Stimulated activated CD4-positive, alpha-beta T cell treated with anti-CD3 and anti-CD28 coated beads, Interleukin-4, amount 100 ng/mL, for 1 hour (primary cell): ENCODE measurements around the gene GGCX.
"Not testable (repeated sequence)": the region's sequence is repeated elsewhere in the genome, so short reads cannot be mapped to it uniquely, and the experiment has no call there.

Experiments
- DNase-seq: peaks from one replicate; pipeline ENCODE4 v3.0.0-alpha.2; 2020

GGCX gene

GRCh38 chr2:85560812-85561279, 447 bp downstream of the GGCX start:
- no peak for DNase-seq

GRCh38 chr2:85560403-85560726, 928 bp downstream of the GGCX start:
- DNase-seq, result not testable (repeated sequence)

- DNase-seq, result no peak
These were observed 3.1 kb downstream of the GGCX start for GRCh38 chr2:85558160-85558559.

GRCh38 chr2:85557130-85557529, 4.2 kb downstream of the GGCX start:
- DNase-seq, result no peak

GRCh38 chr2:85554980-85555612, 6.2 kb downstream of the GGCX start:
- no peak for DNase-seq

- no peak for DNase-seq
These were observed 8.1 kb downstream of the GGCX start for GRCh38 chr2:85553184-85553583.

- DNase-seq, result peak; percentile 82
These were observed 9.3 kb downstream of the GGCX start for GRCh38 chr2:85551698-85552678.

GRCh38 chr2:85550486-85550885, 10.8 kb downstream of the GGCX start:
- DNase-seq, result no peak

GRCh38 chr2:85549826-85550225, 11.5 kb downstream of the GGCX start:
- no peak for DNase-seq

GRCh38 chr2:85549095-85549494, 12.2 kb downstream of the GGCX start:
- DNase-seq, result no peak

GRCh38 chr2:85548608-85548900, 12.7 kb downstream of the GGCX start:
- DNase-seq, result no peak

GRCh38 chr2:85547859-85548607, 13.3 kb downstream of the GGCX start:
- DNase-seq, result no peak

GRCh38 chr2:85547089-85547858, 14.0 kb downstream of the GGCX start:
- no peak for DNase-seq

GRCh38 chr2:85545780-85546240, 15.5 kb downstream of the GGCX start:
- DNase-seq, result no peak

GRCh38 chr2:85544915-85545779, 16.1 kb downstream of the GGCX start:
- DNase-seq, result not testable (repeated sequence)

GRCh38 chr2:85544254-85544691, 17.0 kb downstream of the GGCX start:
- DNase-seq, result not testable (repeated sequence)

- DNase-seq, result no peak
These were observed 18.5 kb downstream of the GGCX start for GRCh38 chr2:85542777-85543176.

GRCh38 chr2:85541753-85542457, 19.4 kb downstream of the GGCX start:
- DNase-seq, result no peak

GRCh38 chr2:85541262-85541661, 20.0 kb downstream of the GGCX start:
- DNase-seq, result no peak

GRCh38 chr2:85540133-85540648, 21.1 kb downstream of the GGCX start:
- no peak for DNase-seq
